22Rv1 (cell line): Measurements from ENCODE around the gene B2M.

Source experiments
- ZFX ChIP-seq: fragments of 450-650 bp; IDR thresholded peaks from 2 replicates; pipeline ENCODE4 v1.6.1; 2017; ENCODE audit warnings: antibody characterized with exemption, borderline replicate concordance
- TF ChIP-seq, protein P1 (sequence below): fragments of 450-650 bp; IDR thresholded peaks from 2 replicates; pipeline ENCODE4 v1.5.1; 2017; ENCODE audit warnings: mild to moderate bottlenecking

DNA sequence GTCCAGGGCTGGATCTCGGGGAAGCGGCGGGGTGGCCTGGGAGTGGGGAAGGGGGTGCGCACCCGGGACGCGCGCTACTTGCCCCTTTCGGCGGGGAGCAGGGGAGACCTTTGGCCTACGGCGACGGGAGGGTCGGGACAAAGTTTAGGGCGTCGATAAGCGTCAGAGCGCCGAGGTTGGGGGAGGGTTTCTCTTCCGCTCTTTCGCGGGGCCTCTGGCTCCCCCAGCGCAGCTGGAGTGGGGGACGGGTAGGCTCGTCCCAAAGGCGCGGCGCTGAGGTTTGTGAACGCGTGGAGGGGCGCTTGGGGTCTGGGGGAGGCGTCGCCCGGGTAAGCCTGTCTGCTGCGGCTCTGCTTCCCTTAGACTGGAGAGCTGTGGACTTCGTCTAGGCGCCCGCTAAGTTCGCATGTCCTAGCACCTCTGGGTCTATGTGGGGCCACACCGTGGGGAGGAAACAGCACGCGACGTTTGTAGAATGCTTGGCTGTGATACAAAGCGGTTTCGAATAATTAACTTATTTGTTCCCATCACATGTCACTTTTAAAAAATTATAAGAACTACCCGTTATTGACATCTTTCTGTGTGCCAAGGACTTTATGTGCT lies 527 bp downstream of the B2M start:
- TF ChIP-seq, protein P1, sequence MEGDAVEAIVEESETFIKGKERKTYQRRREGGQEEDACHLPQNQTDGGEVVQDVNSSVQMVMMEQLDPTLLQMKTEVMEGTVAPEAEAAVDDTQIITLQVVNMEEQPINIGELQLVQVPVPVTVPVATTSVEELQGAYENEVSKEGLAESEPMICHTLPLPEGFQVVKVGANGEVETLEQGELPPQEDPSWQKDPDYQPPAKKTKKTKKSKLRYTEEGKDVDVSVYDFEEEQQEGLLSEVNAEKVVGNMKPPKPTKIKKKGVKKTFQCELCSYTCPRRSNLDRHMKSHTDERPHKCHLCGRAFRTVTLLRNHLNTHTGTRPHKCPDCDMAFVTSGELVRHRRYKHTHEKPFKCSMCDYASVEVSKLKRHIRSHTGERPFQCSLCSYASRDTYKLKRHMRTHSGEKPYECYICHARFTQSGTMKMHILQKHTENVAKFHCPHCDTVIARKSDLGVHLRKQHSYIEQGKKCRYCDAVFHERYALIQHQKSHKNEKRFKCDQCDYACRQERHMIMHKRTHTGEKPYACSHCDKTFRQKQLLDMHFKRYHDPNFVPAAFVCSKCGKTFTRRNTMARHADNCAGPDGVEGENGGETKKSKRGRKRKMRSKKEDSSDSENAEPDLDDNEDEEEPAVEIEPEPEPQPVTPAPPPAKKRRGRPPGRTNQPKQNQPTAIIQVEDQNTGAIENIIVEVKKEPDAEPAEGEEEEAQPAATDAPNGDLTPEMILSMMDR: no peak
- no peak for TF ChIP-seq ZFX
